Measurements from ENCODE around the gene ICOS. TPM values are rescaled to one million over a fixed set of nuclear protein-coding genes. Genes with fewer than 3 reads are reported as not detected.

ICOS gene
- polyA plus RNA-seq, 1 of the 3 experiments (the other 2 are of a cell fraction): not detected

DNA sequence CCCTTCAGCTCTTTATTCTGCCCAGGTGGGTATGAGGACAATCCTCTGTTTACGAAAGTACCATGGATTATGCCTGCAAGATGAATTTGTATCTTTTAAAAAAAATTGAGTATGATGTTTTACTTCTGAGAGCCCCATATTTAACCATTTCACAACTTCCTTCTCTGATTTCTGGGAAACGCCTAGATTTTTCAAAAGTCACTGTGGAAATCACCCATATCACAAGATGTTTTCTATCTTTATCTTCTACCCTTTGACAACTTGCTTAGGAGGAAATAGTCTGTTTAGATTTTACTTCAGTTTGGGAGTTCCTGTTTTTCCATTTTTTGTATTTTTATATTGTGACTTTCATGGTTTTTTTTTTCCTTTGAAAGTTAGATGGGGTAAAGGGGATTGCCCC lies 53.0 kb downstream of the ICOS start:
- Histone ChIP-seq H3K4me1 (ENCODE audit: control insufficient read depth in 1 of 2, insufficient read depth in 2 of 2, low read depth in 1 of 2, low read length in 1 of 2) (no peaks in the 10 kb centered on the region), H3K4me3 (ENCODE audit: low read depth in 2 of 2, low read length in 1 of 2) (no peak overlapping the region), H3K4me2 (no peak overlapping the region), H3K79me2 (ENCODE audit: insufficient read depth) (no peaks in the 10 kb centered on the region), H3F3A (replicated peaks; ENCODE audit: insufficient read depth) (no peaks in the 10 kb centered on the region), H3K27me3 (ENCODE audit: insufficient read depth) (no peaks in the 10 kb centered on the region; the same call in 1 of the 2 replicates), H3K9me2 (no peaks in the 10 kb centered on the region), H3K27ac (ENCODE audit: low read depth in 2 of 2, low read length in 1 of 2) (no peak overlapping the region), H2AFZ (ENCODE audit: low read depth) (no peak overlapping the region), H4K20me1 (ENCODE audit: insufficient read depth) (no peaks in the 10 kb centered on the region), H3K9me3 (no peaks in the 10 kb centered on the region), H3K9ac (no peak overlapping the region), H3K36me3 (replicated peaks in 1 of 2; ENCODE audit: control insufficient read depth in 1 of 2, insufficient read depth in 2 of 2, low read length in 1 of 2) (no peaks in the 10 kb centered on the region)
- ChIA-PET POLR2A (no interaction called here), CTCF (interaction anchor here (0.6 kb wide), 1 partner anchor 189 kb away, joined by 4 read pairs; no protein-coding TSS in a partner anchor)
- WGBS (ENCODE audit: low lambda C conversion rate): 34% methylated on average over 2 of the region's 2 CpGs
- no peak for TF ChIP-seq FOXM1 (IDR thresholded peaks at IDR 0.05; ENCODE audit: low read depth)
- TF ChIP-seq, protein P1, sequence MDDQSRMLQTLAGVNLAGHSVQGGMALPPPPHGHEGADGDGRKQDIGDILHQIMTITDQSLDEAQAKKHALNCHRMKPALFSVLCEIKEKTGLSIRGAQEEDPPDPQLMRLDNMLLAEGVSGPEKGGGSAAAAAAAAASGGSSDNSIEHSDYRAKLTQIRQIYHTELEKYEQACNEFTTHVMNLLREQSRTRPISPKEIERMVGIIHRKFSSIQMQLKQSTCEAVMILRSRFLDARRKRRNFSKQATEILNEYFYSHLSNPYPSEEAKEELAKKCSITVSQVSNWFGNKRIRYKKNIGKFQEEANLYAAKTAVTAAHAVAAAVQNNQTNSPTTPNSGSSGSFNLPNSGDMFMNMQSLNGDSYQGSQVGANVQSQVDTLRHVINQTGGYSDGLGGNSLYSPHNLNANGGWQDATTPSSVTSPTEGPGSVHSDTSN (IDR thresholded peaks at IDR 0.05): no peak
- no peak for TF ChIP-seq EZH2phosphoT487 (IDR thresholded peaks at IDR 0.05; ENCODE audit: borderline replicate concordance, low read depth)
- no peak for TF ChIP-seq RAD21 (IDR thresholded peaks at IDR 0.05; ENCODE audit: low read length)
- TF ChIP-seq FOXJ3 (CRISPR knock-in tag; IDR thresholded peaks at IDR 0.05): no peak
- no peak for TF ChIP-seq GABPA (IDR thresholded peaks at IDR 0.05; ENCODE audit: low read depth)
- no peak for TF ChIP-seq ELF1 (IDR thresholded peaks at IDR 0.05)
- TF ChIP-seq, protein P2, sequence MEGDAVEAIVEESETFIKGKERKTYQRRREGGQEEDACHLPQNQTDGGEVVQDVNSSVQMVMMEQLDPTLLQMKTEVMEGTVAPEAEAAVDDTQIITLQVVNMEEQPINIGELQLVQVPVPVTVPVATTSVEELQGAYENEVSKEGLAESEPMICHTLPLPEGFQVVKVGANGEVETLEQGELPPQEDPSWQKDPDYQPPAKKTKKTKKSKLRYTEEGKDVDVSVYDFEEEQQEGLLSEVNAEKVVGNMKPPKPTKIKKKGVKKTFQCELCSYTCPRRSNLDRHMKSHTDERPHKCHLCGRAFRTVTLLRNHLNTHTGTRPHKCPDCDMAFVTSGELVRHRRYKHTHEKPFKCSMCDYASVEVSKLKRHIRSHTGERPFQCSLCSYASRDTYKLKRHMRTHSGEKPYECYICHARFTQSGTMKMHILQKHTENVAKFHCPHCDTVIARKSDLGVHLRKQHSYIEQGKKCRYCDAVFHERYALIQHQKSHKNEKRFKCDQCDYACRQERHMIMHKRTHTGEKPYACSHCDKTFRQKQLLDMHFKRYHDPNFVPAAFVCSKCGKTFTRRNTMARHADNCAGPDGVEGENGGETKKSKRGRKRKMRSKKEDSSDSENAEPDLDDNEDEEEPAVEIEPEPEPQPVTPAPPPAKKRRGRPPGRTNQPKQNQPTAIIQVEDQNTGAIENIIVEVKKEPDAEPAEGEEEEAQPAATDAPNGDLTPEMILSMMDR (IDR thresholded peaks at IDR 0.05): no peak
- TF ChIP-seq, protein P3, sequence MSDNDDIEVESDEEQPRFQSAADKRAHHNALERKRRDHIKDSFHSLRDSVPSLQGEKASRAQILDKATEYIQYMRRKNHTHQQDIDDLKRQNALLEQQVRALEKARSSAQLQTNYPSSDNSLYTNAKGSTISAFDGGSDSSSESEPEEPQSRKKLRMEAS (IDR thresholded peaks at IDR 0.05; ENCODE audit: low read depth): no peak
- no peak for TF ChIP-seq RCOR1 (IDR thresholded peaks at IDR 0.05; ENCODE audit: low read length)
- TF ChIP-seq JUND (IDR thresholded peaks at IDR 0.05): no peak
- no peak for TF ChIP-seq CHD2 (IDR thresholded peaks at IDR 0.05; ENCODE audit: low read length, partially characterized antibody)
- TF ChIP-seq POLR2AphosphoS5 (IDR thresholded peaks at IDR 0.05; ENCODE audit: low read depth, low read length): no peak
- no peak for TF ChIP-seq EP300 (IDR thresholded peaks at IDR 0.05; ENCODE audit: borderline replicate concordance in 1 of 2, low read depth in 1 of 2, low read length in 1 of 2)
- no peak for DNase-seq

DNA sequence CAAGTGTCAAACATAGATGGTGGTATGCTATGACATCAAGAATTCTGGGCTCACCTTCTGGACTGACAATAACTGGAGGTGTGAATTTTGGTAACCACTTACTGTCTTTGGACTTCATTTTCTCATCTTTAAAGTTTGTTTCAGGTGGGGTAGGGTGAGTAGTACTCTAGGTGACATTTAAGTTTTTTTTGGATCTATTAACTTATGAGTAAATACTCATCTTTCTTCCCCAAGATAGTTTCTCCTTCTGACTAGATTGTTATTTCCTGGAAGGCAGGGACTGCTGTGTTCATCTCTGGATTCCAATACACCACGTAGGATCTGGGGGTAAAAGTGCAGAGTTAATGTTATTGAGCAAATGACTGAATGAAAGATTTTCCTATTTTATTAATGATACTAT lies 55.9 kb downstream of the ICOS start:
- DNase-seq: no peak
- H3K9me3 ChIP-seq: no peaks in the 10 kb centered on the region
- H3K36me3 ChIP-seq (replicated peaks in 1 of 2; ENCODE audit: control insufficient read depth in 1 of 2, insufficient read depth in 2 of 2, low read length in 1 of 2): no peaks in the 10 kb centered on the region
- no peaks in the 10 kb centered on the region; the same call in 1 of the 2 replicates for H3K27me3 ChIP-seq (ENCODE audit: insufficient read depth)
- no peak overlapping the region for H3K4me3 ChIP-seq (ENCODE audit: low read depth in 2 of 2, low read length in 1 of 2)
- no peaks in the 10 kb centered on the region for H3K79me2 ChIP-seq (ENCODE audit: insufficient read depth)
- H3K4me1 ChIP-seq (ENCODE audit: control insufficient read depth in 1 of 2, insufficient read depth in 2 of 2, low read depth in 1 of 2, low read length in 1 of 2): no peaks in the 10 kb centered on the region
- 15% methylated on average over 1 of the region's 1 CpG for WGBS (ENCODE audit: low lambda C conversion rate)
- ChIA-PET POLR2A (no interaction called here), CTCF (no interaction called here)
- H3K9me2 ChIP-seq: no peaks in the 10 kb centered on the region
- H3K27ac ChIP-seq (ENCODE audit: low read depth in 2 of 2, low read length in 1 of 2): no peak overlapping the region
- H3K9ac ChIP-seq: no peak overlapping the region
- H3F3A ChIP-seq (replicated peaks; ENCODE audit: insufficient read depth): no peaks in the 10 kb centered on the region
- no peaks in the 10 kb centered on the region for H4K20me1 ChIP-seq (ENCODE audit: insufficient read depth)
- H3K4me2 ChIP-seq: no peak overlapping the region
- no peak overlapping the region for H2AFZ ChIP-seq (ENCODE audit: low read depth)
- TF ChIP-seq EP300 (IDR thresholded peaks at IDR 0.05; ENCODE audit: borderline replicate concordance in 1 of 2, low read depth in 1 of 2, low read length in 1 of 2) (no peak), GABPA (IDR thresholded peaks at IDR 0.05; ENCODE audit: low read depth) (no peak), ELF1 (IDR thresholded peaks at IDR 0.05) (no peak), NRF1 (IDR thresholded peaks at IDR 0.05; ENCODE audit: low read depth, low read length) (no peak), TEAD4 (IDR thresholded peaks at IDR 0.05; ENCODE audit: borderline replicate concordance, insufficient read depth) (no peak), RCOR1 (IDR thresholded peaks at IDR 0.05; ENCODE audit: low read length) (no peak), RXRA (IDR thresholded peaks at IDR 0.05; ENCODE audit: borderline replicate concordance, low read depth) (no peak), CHD2 (IDR thresholded peaks at IDR 0.05; ENCODE audit: low read length, partially characterized antibody) (no peak), TAF1 (IDR thresholded peaks at IDR 0.05; ENCODE audit: borderline replicate concordance, low read depth, low read length) (no peak), GATA2 (CRISPR knock-in tag; IDR thresholded peaks at IDR 0.05) (no peak), YY1 (IDR thresholded peaks at IDR 0.05; ENCODE audit: low read depth) (no peak), POLR2AphosphoS5 (IDR thresholded peaks at IDR 0.05; ENCODE audit: low read depth, low read length) (no peak)
- TF ChIP-seq, protein P1 (IDR thresholded peaks at IDR 0.05): no peak
- TF ChIP-seq, protein P4, sequence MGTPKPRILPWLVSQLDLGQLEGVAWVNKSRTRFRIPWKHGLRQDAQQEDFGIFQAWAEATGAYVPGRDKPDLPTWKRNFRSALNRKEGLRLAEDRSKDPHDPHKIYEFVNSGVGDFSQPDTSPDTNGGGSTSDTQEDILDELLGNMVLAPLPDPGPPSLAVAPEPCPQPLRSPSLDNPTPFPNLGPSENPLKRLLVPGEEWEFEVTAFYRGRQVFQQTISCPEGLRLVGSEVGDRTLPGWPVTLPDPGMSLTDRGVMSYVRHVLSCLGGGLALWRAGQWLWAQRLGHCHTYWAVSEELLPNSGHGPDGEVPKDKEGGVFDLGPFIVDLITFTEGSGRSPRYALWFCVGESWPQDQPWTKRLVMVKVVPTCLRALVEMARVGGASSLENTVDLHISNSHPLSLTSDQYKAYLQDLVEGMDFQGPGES (IDR thresholded peaks at IDR 0.05; ENCODE audit: low read depth, low read length): no peak
- TF ChIP-seq, protein P3 (IDR thresholded peaks at IDR 0.05; ENCODE audit: low read depth): no peak
- TF ChIP-seq, protein P5, sequence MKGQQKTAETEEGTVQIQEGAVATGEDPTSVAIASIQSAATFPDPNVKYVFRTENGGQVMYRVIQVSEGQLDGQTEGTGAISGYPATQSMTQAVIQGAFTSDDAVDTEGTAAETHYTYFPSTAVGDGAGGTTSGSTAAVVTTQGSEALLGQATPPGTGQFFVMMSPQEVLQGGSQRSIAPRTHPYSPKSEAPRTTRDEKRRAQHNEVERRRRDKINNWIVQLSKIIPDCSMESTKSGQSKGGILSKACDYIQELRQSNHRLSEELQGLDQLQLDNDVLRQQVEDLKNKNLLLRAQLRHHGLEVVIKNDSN (IDR thresholded peaks at IDR 0.05; ENCODE audit: borderline replicate concordance, low read depth): no peak
